Activated naive CD4-positive, alpha-beta T cell treated with anti-CD3 and anti-CD28 coated beads, Interleukin-2, amount 50 U/mL, for 24 hours (primary cell): Measurements from ENCODE around the gene GFRA1.

Source experiments
- H3K27ac Mint-ChIP-seq: one replicate; pipeline ENCODE4 v1.8.0; 2021; ENCODE audit warnings: mild to moderate bottlenecking, mixed read lengths
- H3K27me3 Mint-ChIP-seq: one replicate; pipeline ENCODE4 v1.8.0; 2021; ENCODE audit warnings: mixed read lengths
- H3K36me3 Mint-ChIP-seq: one replicate; pipeline ENCODE4 v1.8.0; 2021; ENCODE audit warnings: mixed read lengths
- H3K4me1 Mint-ChIP-seq: one replicate; pipeline ENCODE4 v1.8.0; 2021; ENCODE audit warnings: mixed read lengths
- H3K4me3 Mint-ChIP-seq: one replicate; pipeline ENCODE4 v1.8.0; 2021; ENCODE audit warnings: mild to moderate bottlenecking, mixed read lengths
- H3K9me3 Mint-ChIP-seq: one replicate; pipeline ENCODE4 v1.8.0; 2021; ENCODE audit warnings: mixed read lengths

The GFRA1 gene

GRCh38 chr10:116272440-116273283 lies at the start of gene GFRA1:
Gene GFRA1, minus strand, starts transcription at chr10:116273206. Its CDS starts 1,177 bp downstream, at chr10:116272029.
- peaks cover 37% of the 10 kb centered on the region for H3K27me3 Mint-ChIP-seq

GRCh38 chr10:116316503-116316902 lies 43.5 kb upstream of the GFRA1 start:
- Mint-ChIP-seq H3K36me3 (no peaks in the 10 kb centered on the region), H3K4me3 (no peak overlapping the region), H3K27me3 (no peaks in the 10 kb centered on the region), H3K27ac (no peak overlapping the region), H3K9me3 (peaks cover 7% of the 10 kb centered on the region), H3K4me1 (no peaks in the 10 kb centered on the region)

More at GRCh38 chr10:116272440-116273283, at the start of gene GFRA1:
- peaks cover 3% of the 10 kb centered on the region for H3K36me3 Mint-ChIP-seq
- no peak within 1 kb of the TSS for H3K27ac Mint-ChIP-seq
- peaks cover 4% of the 10 kb centered on the region for H3K4me1 Mint-ChIP-seq
- H3K4me3 Mint-ChIP-seq = no peak within 1 kb of the TSS
- peaks cover 7% of the 10 kb centered on the region for H3K9me3 Mint-ChIP-seq

- no peaks in the 10 kb centered on the region for H3K4me1 Mint-ChIP-seq
- no peak overlapping the region for H3K27ac Mint-ChIP-seq
- H3K4me3 Mint-ChIP-seq = no peak overlapping the region
- H3K9me3 Mint-ChIP-seq = peaks cover 7% of the 10 kb centered on the region
- H3K27me3 Mint-ChIP-seq = peaks cover 2% of the 10 kb centered on the region
- H3K36me3 Mint-ChIP-seq = no peaks in the 10 kb centered on the region
Measured at GRCh38 chr10:116312548-116312947, 39.5 kb upstream of the GFRA1 start.

- Mint-ChIP-seq H3K27ac (no peak overlapping the region), H3K9me3 (peaks cover 7% of the 10 kb centered on the region), H3K4me3 (no peak overlapping the region), H3K27me3 (peaks cover 2% of the 10 kb centered on the region), H3K36me3 (no peaks in the 10 kb centered on the region), H3K4me1 (no peaks in the 10 kb centered on the region)
Measured at GRCh38 chr10:116311706-116312490, 38.9 kb upstream of the GFRA1 start.

GRCh38 chr10:116311016-116311415 lies 38.0 kb upstream of the GFRA1 start:
- Mint-ChIP-seq H3K27me3 (peaks cover 2% of the 10 kb centered on the region), H3K9me3 (peaks cover 7% of the 10 kb centered on the region), H3K27ac (no peak overlapping the region), H3K36me3 (no peaks in the 10 kb centered on the region), H3K4me1 (no peaks in the 10 kb centered on the region), H3K4me3 (no peak overlapping the region)

- Mint-ChIP-seq H3K4me3 (no peak overlapping the region), H3K36me3 (no peaks in the 10 kb centered on the region), H3K27ac (no peak overlapping the region), H3K27me3 (peaks cover 2% of the 10 kb centered on the region), H3K4me1 (no peaks in the 10 kb centered on the region), H3K9me3 (no peaks in the 10 kb centered on the region)
Measured at GRCh38 chr10:116307455-116307854, 34.4 kb upstream of the GFRA1 start.

GRCh38 chr10:116306847-116307246 lies 33.8 kb upstream of the GFRA1 start:
- no peaks in the 10 kb centered on the region for H3K36me3 Mint-ChIP-seq
- no peaks in the 10 kb centered on the region for H3K4me1 Mint-ChIP-seq
- H3K4me3 Mint-ChIP-seq = no peak overlapping the region
- H3K9me3 Mint-ChIP-seq = no peaks in the 10 kb centered on the region
- no peak overlapping the region for H3K27ac Mint-ChIP-seq
- H3K27me3 Mint-ChIP-seq = peaks cover 2% of the 10 kb centered on the region

- Mint-ChIP-seq H3K4me1 (no peaks in the 10 kb centered on the region), H3K27me3 (peaks cover 2% of the 10 kb centered on the region), H3K9me3 (no peaks in the 10 kb centered on the region), H3K4me3 (no peak overlapping the region), H3K27ac (no peak overlapping the region), H3K36me3 (no peaks in the 10 kb centered on the region)
Measured at GRCh38 chr10:116304923-116305322, 31.9 kb upstream of the GFRA1 start.

- no peaks in the 10 kb centered on the region for H3K4me1 Mint-ChIP-seq
- peaks cover 7% of the 10 kb centered on the region for H3K27me3 Mint-ChIP-seq
- H3K9me3 Mint-ChIP-seq = no peaks in the 10 kb centered on the region
- H3K36me3 Mint-ChIP-seq = no peaks in the 10 kb centered on the region
- H3K4me3 Mint-ChIP-seq = no peak overlapping the region
- no peak overlapping the region for H3K27ac Mint-ChIP-seq
Measured at GRCh38 chr10:116300542-116300941, 27.5 kb upstream of the GFRA1 start.

GRCh38 chr10:116298586-116298985 lies 25.6 kb upstream of the GFRA1 start:
- Mint-ChIP-seq H3K4me3 (no peak overlapping the region), H3K27me3 (peaks cover 7% of the 10 kb centered on the region), H3K9me3 (no peaks in the 10 kb centered on the region), H3K36me3 (no peaks in the 10 kb centered on the region), H3K4me1 (no peaks in the 10 kb centered on the region), H3K27ac (no peak overlapping the region)

- Mint-ChIP-seq H3K9me3 (no peaks in the 10 kb centered on the region), H3K4me3 (no peak overlapping the region), H3K4me1 (no peaks in the 10 kb centered on the region), H3K27ac (no peak overlapping the region), H3K36me3 (no peaks in the 10 kb centered on the region), H3K27me3 (peaks cover 7% of the 10 kb centered on the region)
Measured at GRCh38 chr10:116296291-116296721, 23.3 kb upstream of the GFRA1 start.

GRCh38 chr10:116292493-116292892 lies 19.5 kb upstream of the GFRA1 start:
- Mint-ChIP-seq H3K27ac (no peak overlapping the region), H3K9me3 (no peaks in the 10 kb centered on the region), H3K36me3 (no peaks in the 10 kb centered on the region), H3K27me3 (peaks cover 7% of the 10 kb centered on the region), H3K4me3 (no peak overlapping the region), H3K4me1 (no peaks in the 10 kb centered on the region)

- Mint-ChIP-seq H3K9me3 (no peaks in the 10 kb centered on the region), H3K27me3 (peaks cover 2% of the 10 kb centered on the region)
Measured at GRCh38 chr10:116289652-116290051, 16.6 kb upstream of the GFRA1 start.

GRCh38 chr10:116287906-116288501 lies 15.0 kb upstream of the GFRA1 start:
- no peak overlapping the region for H3K27ac Mint-ChIP-seq
- H3K9me3 Mint-ChIP-seq = no peaks in the 10 kb centered on the region
- H3K4me1 Mint-ChIP-seq = no peaks in the 10 kb centered on the region
- no peak overlapping the region for H3K4me3 Mint-ChIP-seq
- peaks cover 2% of the 10 kb centered on the region for H3K27me3 Mint-ChIP-seq
- no peaks in the 10 kb centered on the region for H3K36me3 Mint-ChIP-seq

More at GRCh38 chr10:116289652-116290051, 16.6 kb upstream of the GFRA1 start:
- Mint-ChIP-seq H3K27ac (no peak overlapping the region), H3K36me3 (no peaks in the 10 kb centered on the region), H3K4me3 (no peak overlapping the region), H3K4me1 (no peaks in the 10 kb centered on the region)

- no peaks in the 10 kb centered on the region for H3K9me3 Mint-ChIP-seq
- peaks cover 2% of the 10 kb centered on the region for H3K27me3 Mint-ChIP-seq
- no peak overlapping the region for H3K27ac Mint-ChIP-seq
- no peaks in the 10 kb centered on the region for H3K4me1 Mint-ChIP-seq
- no peaks in the 10 kb centered on the region for H3K36me3 Mint-ChIP-seq
- H3K4me3 Mint-ChIP-seq = no peak overlapping the region
Measured at GRCh38 chr10:116286626-116287200, 13.7 kb upstream of the GFRA1 start.
